Measurements from ENCODE around the gene TBC1D22A.

TBC1D22A gene

GRCh38 chr22:46737105-46737975 lies 25.1 kb upstream of the TBC1D22A start:
- peak; percentile 19 for DNase-seq

DNA sequence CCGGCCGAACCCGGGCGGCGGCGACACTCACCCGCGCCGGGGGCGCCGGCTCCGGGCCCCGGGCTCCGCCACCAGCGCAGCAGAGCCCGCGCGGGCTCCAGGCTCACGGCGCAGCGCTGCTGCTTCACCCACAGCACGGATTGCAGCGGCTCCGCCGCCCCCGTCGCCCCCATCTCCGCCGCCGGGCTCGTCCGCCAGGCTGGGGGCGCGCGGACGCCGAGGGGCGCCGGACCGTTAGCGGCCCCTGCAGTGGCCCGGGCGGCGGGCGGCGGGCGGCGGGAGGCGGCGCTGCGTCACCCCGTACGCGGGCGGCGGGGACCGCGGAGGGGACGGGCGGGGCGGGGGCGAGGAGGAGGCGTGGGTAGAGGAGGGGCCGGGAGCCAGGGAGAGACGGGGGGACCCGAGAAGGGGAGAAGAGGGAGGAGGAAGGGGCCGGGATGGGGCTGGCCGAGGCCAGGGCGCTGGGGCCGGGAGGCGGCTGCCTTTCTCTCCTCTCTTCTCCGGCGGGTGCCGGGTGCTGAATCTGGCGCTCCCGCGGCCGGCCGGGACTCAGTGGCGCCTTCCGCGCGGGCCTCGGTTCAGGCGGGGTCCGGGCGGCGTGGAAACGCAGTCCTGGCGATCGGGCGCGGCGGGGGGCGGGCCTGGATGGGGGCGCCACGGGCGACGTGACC lies 24.3 kb upstream of the TBC1D22A start, which contains the start of gene CERK:
TSS of gene CERK (minus strand) at position 277 of the 671 bp plus-strand sequence. CDS start at position 173, 104 bp downstream.
- DNase-seq: no peak

- DNase-seq: no peak
These were observed 23.8 kb upstream of the TBC1D22A start for GRCh38 chr22:46738647-46739093.

GRCh38 chr22:46739094-46739870 lies 23.2 kb upstream of the TBC1D22A start:
- peak; percentile 32 for DNase-seq

- DNase-seq: no peak
These were observed 21.3 kb upstream of the TBC1D22A start for GRCh38 chr22:46740910-46741780.

- DNase-seq: no peak
These were observed 20.4 kb upstream of the TBC1D22A start for GRCh38 chr22:46741974-46742519.

DNA sequence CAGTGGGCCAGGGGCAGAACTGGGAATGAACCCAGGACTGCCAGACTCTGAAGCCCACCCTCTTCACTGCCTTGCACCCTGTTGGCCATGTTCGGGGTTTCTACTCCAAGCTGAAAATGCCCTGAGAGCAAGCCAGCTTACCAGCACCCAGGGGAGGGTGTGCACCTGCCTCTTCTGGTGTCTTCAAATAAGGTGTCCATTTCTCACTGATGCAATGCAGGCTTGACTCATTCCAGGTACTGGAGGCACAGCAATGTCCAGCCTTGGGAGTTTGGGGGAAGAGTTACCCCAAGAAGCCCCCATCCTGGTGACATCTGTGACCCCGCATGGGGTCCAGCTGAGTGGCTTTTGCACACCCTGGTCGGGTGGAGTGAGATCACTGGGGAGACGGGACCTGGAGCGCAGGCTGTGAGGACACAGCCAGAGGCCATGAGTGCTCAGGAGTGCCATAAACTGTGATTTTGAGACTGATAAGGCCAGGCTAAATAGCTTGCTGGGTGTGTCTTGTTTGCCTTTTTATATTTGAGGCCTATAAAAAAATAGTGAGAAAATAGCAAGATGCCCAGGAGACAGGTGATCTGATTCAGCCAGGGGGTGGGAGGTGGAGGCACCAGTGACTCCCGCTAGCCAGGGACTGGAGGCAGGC lies 19.8 kb upstream of the TBC1D22A start:
- DNase-seq: no peak

GRCh38 chr22:46744581-46744980 lies 17.9 kb upstream of the TBC1D22A start:
- no peak for DNase-seq

DNA sequence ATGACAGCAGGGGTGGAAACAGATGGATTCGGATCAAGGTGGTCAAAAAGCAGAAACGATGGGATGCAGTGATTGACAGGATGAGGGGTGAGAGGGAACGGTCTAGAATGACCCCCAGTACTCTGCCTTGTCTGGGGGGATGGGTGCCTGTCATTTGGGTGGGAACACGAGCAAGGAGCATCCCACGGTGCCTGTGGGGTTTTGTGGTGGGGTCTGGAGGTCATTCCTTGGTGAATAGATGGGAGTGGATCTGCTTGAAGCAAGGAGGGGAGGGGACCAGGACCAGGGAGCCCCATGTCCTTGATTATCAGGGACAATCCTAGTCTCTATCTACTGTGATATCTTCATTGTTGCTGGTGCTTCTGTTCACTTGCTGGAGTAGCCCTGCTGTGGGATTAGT lies 16.3 kb upstream of the TBC1D22A start:
- DNase-seq: no peak

- no peak for DNase-seq
These were observed 15.8 kb upstream of the TBC1D22A start for GRCh38 chr22:46746620-46747019.

GRCh38 chr22:46747646-46748045 lies 14.8 kb upstream of the TBC1D22A start:
- DNase-seq: no peak

DNA sequence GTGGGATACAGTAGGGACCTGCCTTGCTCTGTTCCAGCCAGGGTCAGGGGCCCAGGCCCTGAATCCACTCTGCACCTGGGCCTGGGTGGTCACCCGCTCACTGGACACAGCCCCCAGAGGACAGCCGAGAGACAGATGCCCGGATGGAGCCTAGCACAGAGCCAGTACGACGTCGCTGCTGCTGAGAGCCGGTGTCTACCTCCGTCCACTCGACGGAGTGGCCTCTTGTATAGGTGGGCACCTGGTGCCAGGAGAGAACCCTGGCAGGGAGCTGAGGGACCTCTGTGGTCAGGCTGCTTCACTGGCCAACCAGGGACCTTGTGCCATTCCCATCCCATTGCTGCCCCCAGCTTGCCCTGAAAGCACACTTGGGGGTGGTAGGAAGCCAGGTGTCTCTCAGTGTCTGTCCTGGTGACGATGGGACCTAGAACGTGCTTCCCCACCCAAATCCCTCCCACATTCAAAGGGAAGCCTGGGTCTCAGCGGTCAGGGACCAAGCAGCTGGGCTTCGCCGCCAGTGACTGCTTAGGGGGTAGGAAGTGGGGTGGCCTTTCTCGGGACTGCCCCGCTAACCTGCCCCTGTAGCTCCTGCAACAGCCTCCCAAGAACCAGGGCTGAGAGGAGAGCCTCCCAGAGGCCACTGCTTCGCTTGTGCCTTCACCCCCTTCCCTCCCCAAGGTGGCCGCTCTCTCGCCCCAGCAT lies 14.1 kb upstream of the TBC1D22A start:
- DNase-seq: no peak

GRCh38 chr22:46748908-46749675 lies 13.4 kb upstream of the TBC1D22A start:
- DNase-seq: no peak

GRCh38 chr22:46749682-46750529 lies 12.5 kb upstream of the TBC1D22A start:
- no peak for DNase-seq

DNA sequence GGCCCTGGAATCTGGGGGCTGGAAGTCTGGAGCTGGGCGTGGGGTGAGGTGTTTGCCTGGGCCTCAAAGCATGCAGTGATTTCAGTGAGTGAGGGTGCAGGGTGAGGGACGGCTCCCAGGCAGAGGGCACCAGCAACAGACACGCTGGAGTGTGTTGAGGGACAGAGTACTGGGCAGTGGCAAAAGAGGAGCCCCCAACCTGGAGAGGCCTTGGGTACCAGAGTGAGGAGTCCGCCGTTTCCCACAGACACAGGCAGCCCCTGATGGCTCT lies 12.0 kb upstream of the TBC1D22A start:
- no peak for DNase-seq

- DNase-seq: no peak
These were observed 11.5 kb upstream of the TBC1D22A start for GRCh38 chr22:46750863-46751443.

GRCh38 chr22:46752286-46752987 lies 10.0 kb upstream of the TBC1D22A start:
- no peak for DNase-seq

DNA sequence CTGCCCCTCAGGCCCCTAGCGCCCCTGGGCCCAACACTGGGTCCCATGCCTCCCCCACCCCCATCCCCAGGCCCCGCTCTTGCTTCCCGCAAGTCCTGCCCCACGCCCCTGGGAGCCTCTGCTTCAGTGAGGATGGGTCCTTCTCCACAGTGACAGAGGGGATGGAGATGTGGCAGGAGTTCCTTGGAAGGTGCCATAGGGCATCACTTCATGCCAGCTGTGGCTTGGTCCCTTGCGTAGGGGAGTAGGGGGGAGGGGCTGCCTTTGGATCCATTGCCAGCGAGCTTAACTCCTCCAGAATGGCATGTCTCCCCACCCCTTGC lies 9.5 kb upstream of the TBC1D22A start:
- no peak for DNase-seq
